H9 (cell line): ENCODE data around the gene NSUN3. TPM values are rescaled to one million over a fixed set of nuclear protein-coding genes. Genes with fewer than 3 reads are reported as not detected.

ENCODE experiments used
- DNase-seq: peaks from one replicate; pipeline ENCODE4 v3.0.0-alpha.2; 2017
- H2AFZ ChIP-seq: one replicate; pipeline ENCODE4 v1.6.1; 2013; ENCODE audit warnings: mild to moderate bottlenecking, low read length, control low read depth, moderate library complexity
- H2AK5ac ChIP-seq: 2 replicates; pipeline ENCODE4 v1.6.1; 2013; ENCODE audit warnings: low read length, control low read depth, mixed read lengths; ENCODE audit not compliant: insufficient read length
- H2BK120ac ChIP-seq: one replicate; pipeline ENCODE4 v1.6.1; 2013; ENCODE audit warnings: low read depth, mild to moderate bottlenecking, low read length, control low read depth, inconsistent platforms; ENCODE audit not compliant: poor library complexity, severe bottlenecking
- H2BK12ac ChIP-seq: 2 replicates; pipeline ENCODE4 v1.6.1; 2013; ENCODE audit warnings: low read length, control low read depth, mixed read lengths, low read depth; ENCODE audit not compliant: insufficient read length
- H2BK15ac ChIP-seq: 2 replicates; pipeline ENCODE4 v1.6.1; 2013; ENCODE audit warnings: low read depth, low read length, control low read depth
- H2BK20ac ChIP-seq: one replicate; pipeline ENCODE4 v1.6.1; 2013; ENCODE audit warnings: low read depth, mild to moderate bottlenecking, low read length, control low read depth, inconsistent platforms; ENCODE audit not compliant: poor library complexity, severe bottlenecking
- H2BK5ac ChIP-seq: 2 replicates; pipeline ENCODE4 v1.6.1; 2013; ENCODE audit warnings: low read length, control low read depth, mixed read lengths; ENCODE audit not compliant: insufficient read length
- H3K14ac ChIP-seq: 2 replicates; pipeline ENCODE4 v1.6.1; 2013; ENCODE audit warnings: low read length, control low read depth; ENCODE audit not compliant: insufficient read depth
- H3K18ac ChIP-seq: 2 replicates; pipeline ENCODE4 v1.6.1; 2013; ENCODE audit warnings: low read depth, mild to moderate bottlenecking, mixed read lengths, low read length, control low read depth; ENCODE audit not compliant: insufficient read length
- H3K23ac ChIP-seq: 2 replicates; pipeline ENCODE4 v1.6.1; 2013; ENCODE audit warnings: low read length, control low read depth, mixed read lengths, low read depth; ENCODE audit not compliant: insufficient read length
- H3K23me2 ChIP-seq: 2 replicates; pipeline ENCODE4 v1.6.1; 2013; ENCODE audit warnings: low read depth, mild to moderate bottlenecking, mixed read lengths, low read length, control low read depth; ENCODE audit not compliant: insufficient read length, poor library complexity, severe bottlenecking
- H3K27ac ChIP-seq: 2 replicates; pipeline ENCODE4 v1.5.1; 2013; ENCODE audit warnings: low read length, control low read depth, mixed read lengths, low read depth; ENCODE audit not compliant: insufficient read length
- H3K27me3 ChIP-seq: 2 replicates; pipeline ENCODE4 v1.6.1; 2013; ENCODE audit warnings: low read length, control low read depth, inconsistent platforms; ENCODE audit not compliant: insufficient read depth
- H3K4ac ChIP-seq: 2 replicates; pipeline ENCODE4 v1.6.1; 2013; ENCODE audit warnings: low read depth, mild to moderate bottlenecking, control low read depth, inconsistent platforms, low read length, moderate library complexity
- H3K4me1 ChIP-seq: 2 replicates; pipeline ENCODE4 v1.6.1; 2013; ENCODE audit warnings: low read length, control low read depth, inconsistent platforms; ENCODE audit not compliant: insufficient read depth
- H3K4me2 ChIP-seq: 2 replicates; pipeline ENCODE4 v1.6.1; 2013; ENCODE audit warnings: low read length, control low read depth, mixed read lengths; ENCODE audit not compliant: insufficient read length, insufficient read depth
- H3K56ac ChIP-seq: 2 replicates; pipeline ENCODE4 v1.6.1; 2013; ENCODE audit warnings: low read depth, mild to moderate bottlenecking, mixed read lengths, low read length, control low read depth; ENCODE audit not compliant: insufficient read length
- H3K79me1 ChIP-seq: 2 replicates; pipeline ENCODE4 v1.6.1; 2013; ENCODE audit warnings: low read depth, mild to moderate bottlenecking, moderate library complexity, low read length, control low read depth, inconsistent platforms; ENCODE audit not compliant: insufficient read depth, poor library complexity, severe bottlenecking
- H3K79me2 ChIP-seq: 2 replicates; pipeline ENCODE4 v1.6.1; 2013; ENCODE audit warnings: low read length, control low read depth, inconsistent platforms; ENCODE audit not compliant: insufficient read depth
- H3K9ac ChIP-seq: 2 replicates; pipeline ENCODE4 v1.6.1; 2013; ENCODE audit warnings: low read length, control low read depth, mixed read lengths; ENCODE audit not compliant: insufficient read length; ENCODE audit errors: extremely low read depth
- H3K9me3 ChIP-seq: one replicate; pipeline ENCODE4 v1.6.1; 2013; ENCODE audit warnings: low read depth, low read length, inconsistent platforms; ENCODE audit not compliant: control insufficient read depth
- H3T11ph ChIP-seq: one replicate; pipeline ENCODE4 v1.6.1; 2013; ENCODE audit warnings: mild to moderate bottlenecking, low read length, control low read depth, inconsistent platforms
- H4K20me1 ChIP-seq: one replicate; pipeline ENCODE4 v1.6.1; 2013; ENCODE audit not compliant: control insufficient read depth, insufficient read length, insufficient read depth
- H4K5ac ChIP-seq: 2 replicates; pipeline ENCODE4 v1.6.1; 2013; ENCODE audit warnings: low read depth, mild to moderate bottlenecking, mixed read lengths, low read length, control low read depth; ENCODE audit not compliant: insufficient read length
- H4K8ac ChIP-seq: replicated peaks from 2 replicates; pipeline ENCODE4 v1.6.1; 2013; ENCODE audit warnings: low read length, control low read depth, mixed read lengths, low read depth; ENCODE audit not compliant: insufficient read length
- H4K91ac ChIP-seq: 2 replicates; pipeline ENCODE4 v1.6.1; 2013; ENCODE audit warnings: low read depth, mild to moderate bottlenecking, moderate library complexity, mixed read lengths, low read length, control low read depth; ENCODE audit not compliant: insufficient read length
- H3K27ac Mint-ChIP-seq, 3 experiments: 2 replicates in 2 of 3; 3 replicates in 1 of 3; pipeline ENCODE4 v1.8.0; 2020 to 2021; ENCODE audit warnings: mixed read lengths in 3 of 3, mild to moderate bottlenecking in 1 of 3, moderate library complexity in 1 of 3
- H3K27me3 Mint-ChIP-seq: 2 replicates; pipeline ENCODE4 v1.8.0; 2021; ENCODE audit warnings: low read depth, mild to moderate bottlenecking, moderate library complexity, mixed read lengths
- H3K36me3 Mint-ChIP-seq, 3 experiments: 2 replicates in 2 of 3; 3 replicates in 1 of 3; pipeline ENCODE4 v1.8.0; 2020 to 2021; ENCODE audit warnings: low read depth in 3 of 3, mixed read lengths in 3 of 3; ENCODE audit not compliant: insufficient read depth in 1 of 3
- H3K4me1 Mint-ChIP-seq, 2 experiments: 2 replicates each; pipeline ENCODE4 v1.8.0; 2020; ENCODE audit warnings: mixed read lengths in 2 of 2
- H3K4me3 Mint-ChIP-seq, 2 experiments: 2 replicates in 1 of 2; 3 replicates in 1 of 2; pipeline ENCODE4 v1.8.0; 2020 to 2021; ENCODE audit warnings: mild to moderate bottlenecking in 2 of 2, mixed read lengths in 2 of 2, moderate library complexity in 1 of 2
- H3K9me3 Mint-ChIP-seq, 2 experiments: 2 replicates in 1 of 2; 3 replicates in 1 of 2; pipeline ENCODE4 v1.8.0; 2020; ENCODE audit warnings: mild to moderate bottlenecking in 2 of 2, mixed read lengths in 2 of 2, moderate library complexity in 1 of 2
- WGBS: extraction: QIAGEN DNeasy Blood & Tissue Kit; methylation state at CpG from one replicate; pipeline ENCODE4 v1.1.7; 2013; ENCODE audit warnings: missing lambda C conversion rate, low lambda C conversion rate, mixed read lengths; ENCODE audit not compliant: insufficient read length; ENCODE audit errors: extremely low coverage; 5-methylcytosine and 5-hydroxymethylcytosine counted together
- total RNA-seq: library from RNA; stranded (reverse); gene quantifications from 2 replicates; pipeline ENCODE4 v1.2.1, GENCODE V29; 2021
- TF ChIP-seq, protein P1 (sequence below): fragments of 200-600 bp; sonication (generic); conservative IDR thresholded peaks from 3 replicates; pipeline ENCODE4 v1.8.0; 2021; ENCODE audit warnings: antibody characterized with exemption, mild to moderate bottlenecking

Gene NSUN3
- total RNA-seq, 1 experiment from 2014 or later, result 7.4 TPM

- H3K9me3 ChIP-seq, result no peaks in the 10 kb centered on the region
- no peak for DNase-seq
- H3K27me3 ChIP-seq, result no peaks in the 10 kb centered on the region
- H3K23ac ChIP-seq, result no peak overlapping the region
- no peak overlapping the region for H2BK20ac ChIP-seq
- no peak overlapping the region for H3K27ac Mint-ChIP-seq
- no peak overlapping the region for H2BK12ac ChIP-seq
- H3K4me3 Mint-ChIP-seq, result no peak overlapping the region
- H3K79me2 ChIP-seq, result no peaks in the 10 kb centered on the region
- no peaks in the 10 kb centered on the region for H4K20me1 ChIP-seq
- H3K27ac ChIP-seq, result no peak overlapping the region
- peaks cover 0 to 8% (median 3%) of the 10 kb centered on the region in 3 experiments; a peak in 3 of 7 replicates for H3K36me3 Mint-ChIP-seq
- H2BK15ac ChIP-seq, result no peak overlapping the region
- peaks cover 0 to 2% of the 10 kb centered on the region in 2 experiments; a peak in 1 of 5 replicates for H3K9me3 Mint-ChIP-seq
- H3T11ph ChIP-seq, result no peak overlapping the region
- H3K4ac ChIP-seq, result no peak overlapping the region
- H3K9ac ChIP-seq, result no peak overlapping the region
- H3K4me1 Mint-ChIP-seq, result peaks cover 14 to 17% of the 10 kb centered on the region in 2 experiments
- H4K91ac ChIP-seq, result no peak overlapping the region
- no peak overlapping the region for H2AFZ ChIP-seq
- H3K14ac ChIP-seq, result no peak overlapping the region
- no peak overlapping the region for H3K18ac ChIP-seq
- no peaks in the 10 kb centered on the region for H3K23me2 ChIP-seq
- no CpG with 5 or more reads among the region's 2 CpGs for WGBS
- H4K8ac ChIP-seq, result no peak overlapping the region
- H3K27me3 Mint-ChIP-seq, result no peaks in the 10 kb centered on the region
- no peak overlapping the region for H2AK5ac ChIP-seq
- no peak overlapping the region for H3K56ac ChIP-seq
- no peak overlapping the region for H2BK5ac ChIP-seq
- H2BK120ac ChIP-seq, result no peak overlapping the region
- no peak overlapping the region for H3K4me2 ChIP-seq
- peaks cover 3% of the 10 kb centered on the region; the same call in 1 of the 2 replicates for H3K4me1 ChIP-seq
- no peaks in the 10 kb centered on the region for H3K79me1 ChIP-seq
- TF ChIP-seq, protein P1, sequence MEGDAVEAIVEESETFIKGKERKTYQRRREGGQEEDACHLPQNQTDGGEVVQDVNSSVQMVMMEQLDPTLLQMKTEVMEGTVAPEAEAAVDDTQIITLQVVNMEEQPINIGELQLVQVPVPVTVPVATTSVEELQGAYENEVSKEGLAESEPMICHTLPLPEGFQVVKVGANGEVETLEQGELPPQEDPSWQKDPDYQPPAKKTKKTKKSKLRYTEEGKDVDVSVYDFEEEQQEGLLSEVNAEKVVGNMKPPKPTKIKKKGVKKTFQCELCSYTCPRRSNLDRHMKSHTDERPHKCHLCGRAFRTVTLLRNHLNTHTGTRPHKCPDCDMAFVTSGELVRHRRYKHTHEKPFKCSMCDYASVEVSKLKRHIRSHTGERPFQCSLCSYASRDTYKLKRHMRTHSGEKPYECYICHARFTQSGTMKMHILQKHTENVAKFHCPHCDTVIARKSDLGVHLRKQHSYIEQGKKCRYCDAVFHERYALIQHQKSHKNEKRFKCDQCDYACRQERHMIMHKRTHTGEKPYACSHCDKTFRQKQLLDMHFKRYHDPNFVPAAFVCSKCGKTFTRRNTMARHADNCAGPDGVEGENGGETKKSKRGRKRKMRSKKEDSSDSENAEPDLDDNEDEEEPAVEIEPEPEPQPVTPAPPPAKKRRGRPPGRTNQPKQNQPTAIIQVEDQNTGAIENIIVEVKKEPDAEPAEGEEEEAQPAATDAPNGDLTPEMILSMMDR, result no peak
- no peak overlapping the region for H4K5ac ChIP-seq
Observed at GRCh38 chr3:94130690-94131089, 67.8 kb downstream of the NSUN3 start.
